Measurements from ENCODE around the gene NKX2-4.
"Not testable (repeated sequence)": the region's sequence is repeated elsewhere in the genome, so short reads cannot be mapped to it uniquely, and the experiment has no call there.

Gene NKX2-4

GRCh38 chr20:21394551-21394950, 2.8 kb downstream of the NKX2-4 start:
- no peak for DNase-seq (ENCODE audit: low read depth in 2 of 3, low spot score in 2 of 3)

- no peak for DNase-seq (ENCODE audit: low read depth in 2 of 3, low spot score in 2 of 3)
Observed at GRCh38 chr20:21393816-21394519, 3.4 kb downstream of the NKX2-4 start.

DNA sequence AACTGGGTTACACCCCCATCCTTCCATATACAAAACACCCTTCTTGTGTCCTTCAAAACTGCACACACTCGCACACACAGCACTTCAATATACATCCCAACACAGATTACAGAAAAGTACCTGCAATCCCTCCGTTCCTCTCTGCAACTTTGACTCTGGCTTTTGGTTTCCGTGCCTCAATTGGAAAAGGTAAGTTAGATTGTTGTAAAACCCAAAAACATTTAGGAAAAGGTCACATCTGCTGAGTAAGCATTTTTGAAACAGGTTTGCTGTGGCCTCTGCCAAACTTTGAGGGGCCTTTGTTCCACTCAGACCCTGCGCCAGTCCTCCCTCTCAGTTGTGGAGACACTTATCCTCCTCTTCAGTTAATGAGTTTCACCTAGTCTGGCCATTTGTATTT, 4.2 kb downstream of the NKX2-4 start:
- DNase-seq (ENCODE audit: low read depth in 2 of 3, low spot score in 2 of 3): no peak

DNA sequence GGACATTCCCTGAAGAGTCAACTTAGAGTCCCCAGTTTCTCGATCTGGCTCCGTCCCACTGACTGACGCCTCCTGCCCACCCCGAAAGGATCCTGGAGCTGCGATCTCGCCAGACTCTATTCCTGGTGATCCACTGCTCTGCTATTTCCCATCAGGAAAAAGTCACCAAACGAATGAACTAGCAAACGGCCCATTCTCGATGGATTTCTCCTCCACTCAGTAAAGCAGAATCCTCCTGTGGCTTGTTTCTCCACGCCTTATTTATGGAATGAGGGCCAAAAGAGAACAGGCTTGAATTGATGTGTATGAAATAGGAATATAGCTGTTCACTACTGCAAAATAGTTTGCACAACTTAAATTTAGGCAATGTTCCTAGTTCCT, 5.4 kb downstream of the NKX2-4 start:
- DNase-seq (ENCODE audit: low read depth in 2 of 3, low spot score in 2 of 3): no peak

- DNase-seq (ENCODE audit: low read depth in 2 of 3, low spot score in 2 of 3): no peak
Observed at GRCh38 chr20:21391185-21391971, 5.9 kb downstream of the NKX2-4 start.

- no peak for DNase-seq (ENCODE audit: low read depth in 2 of 3, low spot score in 2 of 3)
Observed at GRCh38 chr20:21390768-21391167, 6.6 kb downstream of the NKX2-4 start.

DNA sequence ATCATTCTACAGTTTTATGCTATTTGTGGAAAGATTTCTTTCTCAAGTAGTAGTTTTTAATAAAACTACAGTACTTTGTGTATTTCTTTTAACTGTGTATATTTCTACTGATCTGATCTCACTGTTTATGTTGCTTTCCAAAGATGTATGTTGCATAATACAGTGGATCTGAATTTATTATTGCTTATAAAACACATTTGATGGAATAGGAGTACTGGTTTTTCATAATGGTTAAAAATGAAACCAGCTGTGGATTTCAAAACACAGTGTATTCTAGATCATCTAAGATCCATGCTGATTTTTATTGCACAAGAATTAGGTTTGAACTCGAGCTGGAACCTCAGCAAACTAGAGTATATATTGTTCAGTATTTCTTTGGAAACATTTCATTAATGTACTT, 8.0 kb downstream of the NKX2-4 start:
- no peak for DNase-seq (ENCODE audit: low read depth in 2 of 3, low spot score in 2 of 3)

DNA sequence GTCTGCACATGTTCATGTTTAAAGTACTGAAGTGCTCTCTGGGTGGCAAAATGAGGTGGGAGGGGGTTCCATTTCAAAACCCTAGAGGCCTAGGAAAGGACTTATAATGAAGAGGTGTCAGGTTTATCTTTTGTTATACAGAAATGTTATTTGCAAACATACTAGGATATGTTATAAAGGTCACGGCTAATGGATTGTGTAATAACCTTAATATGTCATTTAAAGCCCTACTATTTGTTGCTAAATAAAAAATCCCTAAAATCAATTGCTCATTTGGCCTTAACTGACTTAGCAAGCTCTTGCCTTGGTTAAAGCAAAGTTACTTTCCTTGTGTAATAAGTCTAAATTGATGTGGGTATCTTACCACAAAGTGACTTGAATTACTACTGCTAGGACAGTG, 8.8 kb downstream of the NKX2-4 start:
- no peak for DNase-seq (ENCODE audit: low read depth in 2 of 3, low spot score in 2 of 3)

GRCh38 chr20:21387528-21387927, 9.8 kb downstream of the NKX2-4 start:
- no peak for DNase-seq (ENCODE audit: low read depth in 2 of 3, low spot score in 2 of 3)

DNA sequence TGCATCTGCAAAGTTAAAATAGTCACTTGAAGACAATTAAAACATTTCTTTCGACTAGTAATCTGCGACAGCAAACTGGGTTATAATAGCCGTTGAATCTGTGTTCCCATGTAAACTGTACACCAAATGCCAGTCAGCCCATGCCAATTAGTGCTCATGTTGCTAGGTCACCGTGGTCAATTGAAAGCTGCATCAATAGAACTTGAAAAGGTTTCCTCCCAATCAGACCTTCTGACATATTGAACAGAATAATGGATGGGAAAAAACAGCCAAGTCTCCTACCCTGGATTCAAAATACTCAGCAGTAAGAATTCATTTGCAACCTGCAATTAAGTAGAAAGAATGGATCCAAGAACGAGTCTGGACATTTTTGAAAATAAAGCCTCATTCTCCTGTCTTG, 11.2 kb downstream of the NKX2-4 start:
- DNase-seq (ENCODE audit: low read depth in 2 of 3, low spot score in 2 of 3): no peak

DNA sequence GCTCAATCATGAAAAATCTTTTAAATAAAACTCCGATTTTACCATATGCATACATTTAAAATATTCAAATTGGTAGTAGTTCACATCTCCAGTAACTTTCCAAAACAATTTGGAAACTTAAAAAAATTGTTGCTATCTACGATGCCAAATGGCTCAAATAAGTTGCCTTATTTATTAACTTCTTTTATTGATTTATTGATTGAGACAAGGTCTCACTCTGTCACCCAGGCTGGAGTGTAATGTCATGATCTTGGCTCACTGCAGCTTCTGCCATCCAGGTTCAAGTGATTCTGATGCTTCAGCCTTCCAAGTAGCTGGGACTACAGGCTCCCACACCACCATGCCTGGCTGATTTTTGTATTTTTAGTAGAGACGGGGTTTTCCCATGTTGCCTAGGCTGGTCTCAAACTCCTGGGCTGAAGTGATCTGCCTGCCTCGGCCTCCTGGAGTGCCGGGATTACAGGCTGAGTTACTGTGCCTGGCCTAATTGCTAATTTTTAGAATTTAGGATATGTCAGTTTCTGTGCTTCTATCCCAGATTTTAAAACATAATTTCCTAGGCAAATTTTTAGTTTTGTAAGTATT, 12.9 kb downstream of the NKX2-4 start:
- DNase-seq (ENCODE audit: low read depth in 2 of 3, low spot score in 2 of 3): no peak

DNA sequence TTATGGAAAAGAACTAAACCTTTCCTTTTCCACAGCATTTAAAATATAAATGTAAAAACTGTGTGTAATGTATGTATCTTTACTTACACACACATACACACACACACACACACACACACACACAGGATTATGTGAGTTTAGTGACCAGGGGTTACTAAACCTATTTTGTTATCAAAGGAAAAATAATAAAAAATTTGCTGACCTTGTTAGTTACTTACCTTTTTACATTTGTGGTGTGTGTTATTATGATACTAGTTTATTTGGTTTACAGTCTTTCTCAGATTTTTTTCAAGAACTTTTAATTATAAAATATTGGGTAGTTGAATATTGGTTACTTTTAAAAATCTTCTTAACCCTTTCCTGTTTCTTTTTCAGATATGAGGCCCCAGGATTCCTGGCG, 15.7 kb downstream of the NKX2-4 start:
- no peak for DNase-seq (ENCODE audit: low read depth in 2 of 3, low spot score in 2 of 3)

GRCh38 chr20:21380711-21381110, 16.6 kb downstream of the NKX2-4 start:
- DNase-seq (ENCODE audit: low read depth in 2 of 3, low spot score in 2 of 3): no peak

GRCh38 chr20:21378259-21378658, 19.1 kb downstream of the NKX2-4 start:
- DNase-seq (ENCODE audit: low read depth in 2 of 3, low spot score in 2 of 3): no peak

DNA sequence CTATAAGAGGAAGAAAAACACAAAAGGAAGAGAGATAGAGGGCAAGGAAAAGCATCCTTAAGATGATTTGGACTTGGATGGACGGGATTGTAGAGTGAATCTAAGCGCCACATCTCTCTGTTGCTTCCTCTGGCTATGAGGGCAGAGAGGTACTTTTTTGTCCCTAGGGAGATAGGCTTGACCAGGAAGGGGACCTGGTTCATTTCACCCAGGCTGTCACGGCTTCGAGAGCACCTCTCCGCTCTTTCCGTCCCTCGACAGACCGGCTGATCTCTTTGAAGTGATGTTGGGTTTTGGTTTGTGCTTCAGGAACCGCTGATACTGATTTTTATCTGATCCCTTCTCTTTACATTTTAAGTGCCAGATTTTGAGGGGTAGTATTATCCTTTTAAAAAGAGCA, 19.6 kb downstream of the NKX2-4 start:
- no peak for DNase-seq (ENCODE audit: low read depth in 2 of 3, low spot score in 2 of 3)

DNA sequence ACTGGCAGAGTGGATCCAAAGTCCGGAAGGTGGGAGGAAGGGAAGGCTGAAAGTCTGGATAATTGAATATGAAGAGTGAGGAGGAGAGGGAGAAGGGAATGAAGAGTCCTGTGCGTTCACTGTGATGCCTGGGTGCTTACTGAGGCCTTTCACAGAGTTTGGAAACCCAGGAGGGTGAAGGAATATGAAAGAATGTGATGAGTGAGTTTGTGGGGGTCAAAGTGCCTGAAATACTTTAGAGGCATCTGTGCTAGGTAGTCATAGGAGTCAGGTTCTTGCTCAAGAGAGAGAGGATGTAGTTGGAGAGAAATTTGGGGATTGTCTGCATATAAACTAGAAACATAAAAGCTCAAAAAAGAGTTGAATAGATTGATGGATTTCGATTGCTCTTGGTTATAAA, 20.7 kb downstream of the NKX2-4 start:
- no peak for DNase-seq (ENCODE audit: low read depth in 2 of 3, low spot score in 2 of 3)

- no peak for DNase-seq (ENCODE audit: low read depth in 2 of 3, low spot score in 2 of 3)
Observed at GRCh38 chr20:21373436-21373835, 23.9 kb downstream of the NKX2-4 start.

DNA sequence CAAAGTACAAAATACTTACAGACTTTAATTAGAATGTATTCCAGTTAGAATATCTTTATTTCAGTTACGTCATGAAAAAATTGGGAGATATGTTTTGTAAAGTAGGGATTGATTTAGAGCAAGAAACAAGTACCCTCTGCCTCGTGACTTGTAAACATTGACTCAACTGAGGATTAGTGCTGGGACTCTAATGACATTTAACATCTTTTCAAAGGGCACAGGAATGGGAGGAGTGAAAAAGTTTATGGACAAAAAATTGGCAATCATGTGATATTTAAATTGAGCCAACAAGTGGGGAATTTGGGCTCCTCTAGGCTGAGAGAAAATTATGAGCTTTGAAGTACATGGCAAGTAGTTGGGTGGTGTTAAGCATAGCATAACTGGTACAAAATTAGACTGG, 25.3 kb downstream of the NKX2-4 start:
- DNase-seq (ENCODE audit: low read depth in 2 of 3, low spot score in 2 of 3): no peak

GRCh38 chr20:21371193-21371592, 26.1 kb downstream of the NKX2-4 start:
- DNase-seq (ENCODE audit: low read depth in 2 of 3, low spot score in 2 of 3): no peak

DNA sequence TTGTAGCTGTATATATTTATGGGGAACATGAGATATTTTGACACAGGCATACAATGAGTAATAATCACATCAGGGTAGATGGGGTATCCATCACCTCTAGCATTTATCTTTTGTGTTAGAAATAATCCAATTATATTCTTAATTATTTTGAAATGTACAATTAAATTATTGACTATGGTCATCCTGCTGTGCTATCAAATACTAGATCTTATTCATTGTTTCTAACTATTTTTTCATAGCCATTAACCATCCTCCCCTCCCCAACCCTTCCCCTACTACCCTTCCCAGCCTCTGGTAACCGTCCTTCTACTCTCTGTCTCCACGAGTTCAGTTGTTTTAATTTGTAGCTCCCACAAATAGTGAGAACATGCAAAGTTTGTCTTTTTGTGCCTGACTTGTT, 28.5 kb downstream of the NKX2-4 start:
- no peak for DNase-seq (ENCODE audit: low read depth in 2 of 3, low spot score in 2 of 3)

DNA sequence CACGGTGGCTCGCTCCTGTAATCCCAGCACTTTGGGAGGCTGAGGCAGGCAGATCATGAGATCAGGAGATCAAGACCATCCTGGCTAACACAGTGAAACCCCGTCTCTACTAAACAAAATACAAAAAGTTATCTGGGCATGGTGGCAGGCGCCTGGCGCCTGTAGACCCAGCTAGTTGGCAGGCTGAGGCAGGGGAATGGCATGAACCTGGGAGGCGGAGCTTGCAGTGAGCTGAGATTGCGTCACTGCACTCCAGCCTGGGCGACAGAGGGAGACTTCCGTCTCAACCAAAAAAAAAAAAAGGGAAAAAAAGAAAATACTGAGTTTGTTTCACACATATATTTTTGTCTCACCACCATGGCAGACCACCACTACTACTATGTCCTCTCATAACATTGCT, 31.1 kb downstream of the NKX2-4 start:
- DNase-seq (ENCODE audit: low read depth in 2 of 3, low spot score in 2 of 3): not testable (repeated sequence)

GRCh38 chr20:21365771-21366170, 31.6 kb downstream of the NKX2-4 start:
- no peak for DNase-seq (ENCODE audit: low read depth in 2 of 3, low spot score in 2 of 3)

Data from activated CD8-positive, alpha-beta memory T cell treated with anti-CD3 and anti-CD28 coated beads for 48 hours (primary cell).